ENCODE measurements around the gene SGSM1.

SGSM1 gene

GRCh38 chr22:24972369-24972768 lies 166.4 kb downstream of the SGSM1 start:
- Histone ChIP-seq H3K4me2 (ENCODE audit: low read length, poor library complexity, severe bottlenecking) (no peak overlapping the region), H3K18ac (ENCODE audit: low read depth in 1 of 2, low read length in 2 of 2) (no peak overlapping the region), H3K4me3 (ENCODE audit: insufficient read depth in 1 of 2, low read depth in 1 of 2, low read length in 2 of 2) (no peak overlapping the region), H3K27ac (ENCODE audit: low read length, poor library complexity, severe bottlenecking) (no peak overlapping the region), H3K27me3 (ENCODE audit: control insufficient read depth in 1 of 2, insufficient read depth in 1 of 2, low read length in 2 of 2) (peaks cover 0 to 9% of the 10 kb centered on the region in 2 experiments), H3K9me3 (ENCODE audit: control insufficient read depth, low read length) (no peaks in the 10 kb centered on the region), H3K9ac (ENCODE audit: low read length) (no peak overlapping the region), H4K91ac (ENCODE audit: low read length) (no peak overlapping the region), H3K36me3 (ENCODE audit: control insufficient read depth in 1 of 2, insufficient read depth in 2 of 2, low read depth in 1 of 2, low read length in 2 of 2) (no peaks in the 10 kb centered on the region), H2AK5ac (ENCODE audit: low read length, severe bottlenecking) (no peak overlapping the region), H3K4me1 (ENCODE audit: control insufficient read depth, insufficient read depth, low read depth, low read length) (peaks cover 16% of the 10 kb centered on the region), H2BK15ac (ENCODE audit: low read depth, poor library complexity, severe bottlenecking) (no peak overlapping the region), H3K79me1 (replicated peaks; ENCODE audit: low read length, poor library complexity, severe bottlenecking) (peaks cover 3% of the 10 kb centered on the region), H4K8ac (ENCODE audit: low read length) (no peak overlapping the region), H3K23ac (ENCODE audit: low read length in 2 of 2) (no peak overlapping the region), H2BK5ac (ENCODE audit: low read depth, low read length, poor library complexity, severe bottlenecking) (no peak overlapping the region), H2BK12ac (ENCODE audit: low read length in 2 of 2) (no peak overlapping the region), H3K4ac (ENCODE audit: low read depth in 1 of 2, low read length in 2 of 2) (no peak overlapping the region), H3K14ac (ENCODE audit: low read length in 2 of 2) (no peak overlapping the region), H2BK120ac (ENCODE audit: low read depth, low read length) (peak overlapping the region; percentile 2), H2AFZ (ENCODE audit: low read depth, low read length) (no peak overlapping the region)
- no peak for DNase-seq
- 98% methylated on average over 2 of the region's 2 CpGs for WGBS

- Histone ChIP-seq H2AFZ (ENCODE audit: low read depth, low read length) (no peak overlapping the region), H3K4me3 (ENCODE audit: insufficient read depth in 1 of 2, low read depth in 1 of 2, low read length in 2 of 2) (no peak overlapping the region), H3K9me3 (ENCODE audit: control insufficient read depth, low read length) (no peaks in the 10 kb centered on the region), H3K23ac (ENCODE audit: low read length in 2 of 2) (no peak overlapping the region), H3K27ac (ENCODE audit: low read length, poor library complexity, severe bottlenecking) (no peak overlapping the region), H2BK120ac (ENCODE audit: low read depth, low read length) (no peak overlapping the region), H4K91ac (ENCODE audit: low read length) (peak overlapping the region; percentile 64), H3K18ac (ENCODE audit: low read depth in 1 of 2, low read length in 2 of 2) (no peak overlapping the region), H3K36me3 (ENCODE audit: control insufficient read depth in 1 of 2, insufficient read depth in 2 of 2, low read depth in 1 of 2, low read length in 2 of 2) (no peaks in the 10 kb centered on the region), H3K14ac (ENCODE audit: low read length in 2 of 2) (no peak overlapping the region), H2BK5ac (ENCODE audit: low read depth, low read length, poor library complexity, severe bottlenecking) (no peak overlapping the region), H3K4ac (ENCODE audit: low read depth in 1 of 2, low read length in 2 of 2) (no peak overlapping the region), H3K79me1 (replicated peaks; ENCODE audit: low read length, poor library complexity, severe bottlenecking) (peaks cover 3% of the 10 kb centered on the region), H2BK12ac (ENCODE audit: low read length in 2 of 2) (no peak overlapping the region), H3K9ac (ENCODE audit: low read length) (no peak overlapping the region), H3K27me3 (ENCODE audit: control insufficient read depth in 1 of 2, insufficient read depth in 1 of 2, low read length in 2 of 2) (peaks cover 0 to 9% of the 10 kb centered on the region in 2 experiments), H2AK5ac (ENCODE audit: low read length, severe bottlenecking) (no peak overlapping the region), H3K4me2 (ENCODE audit: low read length, poor library complexity, severe bottlenecking) (no peak overlapping the region), H4K8ac (ENCODE audit: low read length) (no peak overlapping the region), H2BK15ac (ENCODE audit: low read depth, poor library complexity, severe bottlenecking) (no peak overlapping the region), H3K4me1 (ENCODE audit: control insufficient read depth, insufficient read depth, low read depth, low read length) (peaks cover 12% of the 10 kb centered on the region)
- 94% methylated on average over 6 of the region's 6 CpGs for WGBS
- no peak for DNase-seq
These were observed 167.9 kb downstream of the SGSM1 start for GRCh38 chr22:24973872-24974271.

GRCh38 chr22:24975125-24975640 lies 169.2 kb downstream of the SGSM1 start:
- Histone ChIP-seq H4K8ac (ENCODE audit: low read length) (no peak overlapping the region), H4K91ac (ENCODE audit: low read length) (no peak overlapping the region), H3K4ac (ENCODE audit: low read depth in 1 of 2, low read length in 2 of 2) (no peak overlapping the region), H2BK12ac (ENCODE audit: low read length in 2 of 2) (no peak overlapping the region), H2BK120ac (ENCODE audit: low read depth, low read length) (no peak overlapping the region), H3K23ac (ENCODE audit: low read length in 2 of 2) (no peak overlapping the region), H3K27ac (ENCODE audit: low read length, poor library complexity, severe bottlenecking) (no peak overlapping the region), H3K27me3 (ENCODE audit: control insufficient read depth in 1 of 2, insufficient read depth in 1 of 2, low read length in 2 of 2) (peaks cover 0 to 9% of the 10 kb centered on the region in 2 experiments), H2BK5ac (ENCODE audit: low read depth, low read length, poor library complexity, severe bottlenecking) (no peak overlapping the region), H3K9me3 (ENCODE audit: control insufficient read depth, low read length) (no peaks in the 10 kb centered on the region), H2AK5ac (ENCODE audit: low read length, severe bottlenecking) (no peak overlapping the region), H3K9ac (ENCODE audit: low read length) (no peak overlapping the region), H3K4me3 (ENCODE audit: insufficient read depth in 1 of 2, low read depth in 1 of 2, low read length in 2 of 2) (no peak overlapping the region), H3K4me1 (ENCODE audit: control insufficient read depth, insufficient read depth, low read depth, low read length) (peaks cover 7% of the 10 kb centered on the region), H2AFZ (ENCODE audit: low read depth, low read length) (no peak overlapping the region), H3K36me3 (ENCODE audit: control insufficient read depth in 1 of 2, insufficient read depth in 2 of 2, low read depth in 1 of 2, low read length in 2 of 2) (no peaks in the 10 kb centered on the region), H3K14ac (ENCODE audit: low read length in 2 of 2) (no peak overlapping the region), H3K4me2 (ENCODE audit: low read length, poor library complexity, severe bottlenecking) (no peak overlapping the region), H3K79me1 (replicated peaks; ENCODE audit: low read length, poor library complexity, severe bottlenecking) (peaks cover 3% of the 10 kb centered on the region), H3K18ac (ENCODE audit: low read depth in 1 of 2, low read length in 2 of 2) (peak overlapping the region in 1 of 2 experiments; percentile 38), H2BK15ac (ENCODE audit: low read depth, poor library complexity, severe bottlenecking) (no peak overlapping the region)
- DNase-seq: no peak
- WGBS: 96% methylated on average over 4 of the region's 5 CpGs

GRCh38 chr22:24975813-24976341 lies 169.9 kb downstream of the SGSM1 start:
- peak overlapping the region; percentile 56 for H2BK120ac ChIP-seq (ENCODE audit: low read depth, low read length)
- H2BK15ac ChIP-seq (ENCODE audit: low read depth, poor library complexity, severe bottlenecking): peak overlapping the region; percentile 49
- peak overlapping the region in 1 of 2 experiments; percentile 63 for H3K4me3 ChIP-seq (ENCODE audit: insufficient read depth in 1 of 2, low read depth in 1 of 2, low read length in 2 of 2)
- H3K9ac ChIP-seq (ENCODE audit: low read length): peak overlapping the region; percentile 68
- peaks cover 7% of the 10 kb centered on the region for H3K4me1 ChIP-seq (ENCODE audit: control insufficient read depth, insufficient read depth, low read depth, low read length)
- H3K27ac ChIP-seq (ENCODE audit: low read length, poor library complexity, severe bottlenecking): no peak overlapping the region
- peak overlapping the region in 1 of 2 experiments; percentile 17 for H3K23ac ChIP-seq (ENCODE audit: low read length in 2 of 2)
- peak overlapping the region; percentile 69 to 74 for H3K18ac ChIP-seq (ENCODE audit: low read depth in 1 of 2, low read length in 2 of 2)
- no peak overlapping the region for H2BK5ac ChIP-seq (ENCODE audit: low read depth, low read length, poor library complexity, severe bottlenecking)
- no peak overlapping the region for H2AK5ac ChIP-seq (ENCODE audit: low read length, severe bottlenecking)
- peak overlapping the region; percentile 37 for H2AFZ ChIP-seq (ENCODE audit: low read depth, low read length)
- 52% methylated on average over 11 of the region's 11 CpGs for whole genome bisulfite sequencing
- peaks cover 0 to 9% of the 10 kb centered on the region in 2 experiments for H3K27me3 ChIP-seq (ENCODE audit: control insufficient read depth in 1 of 2, insufficient read depth in 1 of 2, low read length in 2 of 2)
- H4K8ac ChIP-seq (ENCODE audit: low read length): peak overlapping the region; percentile 90
- peak overlapping the region; percentile 89 for H4K91ac ChIP-seq (ENCODE audit: low read length)
- no peaks in the 10 kb centered on the region for H3K36me3 ChIP-seq (ENCODE audit: control insufficient read depth in 1 of 2, insufficient read depth in 2 of 2, low read depth in 1 of 2, low read length in 2 of 2)
- peaks cover 3% of the 10 kb centered on the region for H3K79me1 ChIP-seq (replicated peaks; ENCODE audit: low read length, poor library complexity, severe bottlenecking)
- H3K14ac ChIP-seq (ENCODE audit: low read length in 2 of 2): no peak overlapping the region
- H2BK12ac ChIP-seq (ENCODE audit: low read length in 2 of 2): peak overlapping the region in 1 of 2 experiments; percentile 79
- H3K4me2 ChIP-seq (ENCODE audit: low read length, poor library complexity, severe bottlenecking): no peak overlapping the region
- peak; percentile 56 for DNase-seq
- H3K9me3 ChIP-seq (ENCODE audit: control insufficient read depth, low read length): no peaks in the 10 kb centered on the region
- H3K4ac ChIP-seq (ENCODE audit: low read depth in 1 of 2, low read length in 2 of 2): peak overlapping the region; percentile 20 to 60

All from mesenchymal stem cell (in vitro differentiated cells and primary cell).